ENCODE data around the gene ZNF121.

Gene ZNF121

GRCh38 chr19:9538183-9539058 is 45.9 kb downstream of the ZNF121 start, which contains the start of gene ZNF426:
Gene ZNF426, minus strand, starts transcription at chr19:9538645. Its CDS starts 2,413 bp downstream, at chr19:9536232.
- DNase-seq: peak; percentile 40

GRCh38 chr19:9535934-9536333 is 48.4 kb downstream of the ZNF121 start:
- no peak for DNase-seq

GRCh38 chr19:9531933-9532332 is 52.4 kb downstream of the ZNF121 start:
- no peak for DNase-seq

- no peak for DNase-seq
Observed at GRCh38 chr19:9528757-9529336, 55.5 kb downstream of the ZNF121 start.

GRCh38 chr19:9523885-9524474 is 60.3 kb downstream of the ZNF121 start:
- DNase-seq: no peak
